CD4-positive, alpha-beta T cell treated with Interleukin-10 for 1 hour (primary cell): ENCODE measurements around the gene DDAH1.

ENCODE experiments used
- DNase-seq: peaks from one replicate; pipeline ENCODE4 v3.0.0-alpha.2; 2020

DDAH1 gene

GRCh38 chr1:85467929-85468540 lies 3.1 kb upstream of the DDAH1 start:
- DNase-seq: no peak

DNA sequence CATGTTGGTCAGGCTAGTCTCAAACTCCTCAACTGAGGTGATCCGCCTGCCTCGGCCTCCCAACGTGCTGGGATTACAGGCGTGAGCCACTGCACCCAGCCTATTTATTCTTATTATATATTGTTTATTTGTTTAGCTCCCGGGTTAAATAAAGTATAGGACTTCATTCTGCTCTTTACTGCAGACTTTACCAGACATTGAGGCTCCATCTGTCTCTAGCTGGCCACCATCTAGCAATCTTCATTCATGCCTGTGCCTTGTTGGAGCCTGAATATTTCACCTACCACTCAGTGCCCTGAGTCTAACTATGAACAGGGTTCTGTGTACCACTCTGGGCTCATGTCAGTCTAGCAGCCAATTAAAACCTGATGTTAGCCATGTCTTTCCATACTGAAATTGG lies 2.1 kb upstream of the DDAH1 start:
- DNase-seq: no peak

DNA sequence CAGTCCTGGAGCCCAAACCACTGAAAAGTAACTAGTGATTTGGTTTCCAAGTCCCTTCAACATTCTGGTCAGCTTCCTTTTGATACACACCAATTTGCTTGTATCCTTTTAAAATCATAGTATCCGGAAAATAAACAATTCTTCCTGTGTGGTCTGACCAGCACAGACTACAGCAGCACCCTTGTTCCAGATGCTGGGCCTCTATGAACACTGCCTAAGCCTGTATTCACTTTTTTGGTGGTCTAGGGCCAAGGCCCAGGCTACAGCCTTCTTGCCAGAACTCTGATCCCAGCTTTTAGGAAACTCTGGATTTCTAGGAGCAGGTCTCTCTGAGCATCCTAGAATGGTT lies 801 bp upstream of the DDAH1 start:
- DNase-seq: no peak

DNA sequence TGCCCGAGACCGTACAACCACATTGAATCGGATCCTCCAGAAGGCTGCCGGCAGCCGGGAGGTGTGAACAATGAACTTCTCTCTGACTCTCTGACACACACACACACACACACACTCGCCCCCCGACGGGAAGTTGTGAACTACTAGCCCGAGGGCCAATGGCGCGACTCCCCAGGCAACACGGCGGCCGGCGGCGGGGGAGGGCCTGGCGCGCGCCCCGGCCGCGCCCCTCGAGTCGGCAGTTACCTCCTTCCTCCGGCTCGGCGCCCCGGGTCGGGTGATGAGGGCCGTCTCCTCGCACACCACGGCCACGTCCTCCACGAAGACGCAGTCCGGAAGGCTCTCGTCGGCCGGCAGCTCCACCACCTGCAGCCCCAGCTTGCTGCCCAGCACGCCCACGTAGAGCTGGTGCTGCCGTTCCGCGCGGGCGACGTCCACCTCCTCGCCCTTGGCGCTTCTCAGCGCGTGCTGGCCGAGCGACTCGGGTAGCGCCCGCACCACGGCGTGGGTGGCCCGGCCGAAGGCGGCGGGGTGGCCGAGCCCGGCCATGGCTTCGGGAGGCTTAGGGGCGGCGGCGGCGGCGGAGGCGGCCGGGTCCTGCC lies 361 bp downstream of the DDAH1 start:
- DNase-seq: no peak

DNA sequence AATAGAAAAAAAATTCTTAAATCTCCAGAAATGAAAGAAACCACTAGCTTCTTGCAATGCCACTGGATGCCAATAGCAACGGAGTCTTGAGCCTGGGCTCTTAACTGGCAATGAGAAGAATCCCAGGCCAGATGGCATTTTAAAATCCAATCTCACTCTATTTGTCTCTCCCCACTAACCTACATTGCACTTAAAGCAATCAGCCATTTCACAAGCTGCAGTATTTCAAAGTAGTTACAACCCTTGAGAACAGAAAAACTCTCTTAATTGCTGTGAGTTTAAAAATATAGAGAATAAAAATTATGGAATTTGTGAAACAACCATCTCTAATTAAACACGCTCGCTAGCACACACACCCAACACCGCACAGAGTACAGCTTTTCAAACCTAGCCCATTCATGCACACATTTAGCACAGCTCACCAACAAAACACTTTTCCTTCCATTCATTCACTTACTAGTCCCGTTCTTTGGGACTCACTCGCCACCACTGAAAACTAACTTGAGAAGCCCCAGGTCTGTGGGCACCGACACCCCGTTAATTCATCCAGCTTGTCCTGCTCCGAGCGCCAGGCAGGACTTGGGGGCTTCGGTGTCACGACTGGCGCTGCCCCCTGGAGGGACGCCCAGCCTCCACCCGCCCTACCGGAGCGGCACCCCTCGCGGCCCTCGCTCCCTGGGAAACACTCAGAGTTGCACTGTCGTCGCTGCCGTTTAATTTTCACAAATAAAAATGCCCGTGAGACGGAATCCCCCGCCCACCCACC lies 1.0 kb downstream of the DDAH1 start:
- no peak for DNase-seq

GRCh38 chr1:85462931-85463649 lies 1.9 kb downstream of the DDAH1 start:
- no peak for DNase-seq

GRCh38 chr1:85461216-85461918 lies 3.6 kb downstream of the DDAH1 start:
- no peak for DNase-seq

- DNase-seq: no peak
Observed at GRCh38 chr1:85460555-85461088, 4.3 kb downstream of the DDAH1 start.

GRCh38 chr1:85459290-85459689 lies 5.7 kb downstream of the DDAH1 start:
- DNase-seq: no peak

DNA sequence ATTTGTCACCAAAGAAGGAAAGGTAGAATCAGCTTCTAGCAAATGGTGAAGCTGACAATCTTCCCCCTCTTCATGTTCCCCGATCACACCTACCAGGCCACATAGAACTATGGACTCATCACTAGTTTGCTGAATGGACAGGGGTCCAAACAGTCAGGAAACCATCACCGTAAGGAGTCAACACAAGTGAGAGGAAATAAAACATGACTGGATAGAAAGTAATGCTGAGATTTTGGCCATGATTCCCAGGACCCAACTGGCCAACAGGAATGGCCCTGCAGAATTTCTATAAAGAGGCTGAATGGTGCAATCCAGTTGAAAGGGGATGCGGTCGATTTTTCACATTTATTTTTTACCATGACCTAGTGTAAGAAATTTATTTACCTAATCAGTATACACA lies 10.7 kb downstream of the DDAH1 start:
- no peak for DNase-seq

DNA sequence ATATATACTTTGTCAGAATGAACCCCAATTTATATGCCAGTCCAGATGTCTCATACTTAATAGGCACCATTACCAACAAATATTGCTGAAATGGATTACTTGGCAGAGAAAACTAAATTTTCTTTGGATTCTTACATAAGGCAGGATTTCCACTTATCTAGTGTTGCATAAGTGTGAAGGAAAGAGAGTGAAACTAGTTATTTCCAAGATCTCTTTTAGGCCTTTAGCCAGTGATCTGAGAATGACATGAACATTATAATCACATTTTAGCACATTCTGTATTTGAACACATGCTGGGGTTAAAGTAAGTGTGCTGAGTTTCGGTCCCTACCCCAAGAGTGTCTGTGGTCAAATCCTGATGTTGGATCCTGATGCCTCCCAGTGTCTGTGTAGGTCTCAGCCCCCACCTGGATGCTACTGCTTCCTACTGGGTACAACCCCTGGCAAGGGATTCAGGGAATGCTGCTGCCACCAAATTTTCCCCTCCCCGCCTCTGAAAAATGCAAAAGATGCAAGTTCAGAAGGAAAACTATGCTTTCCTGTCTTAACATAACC lies 11.2 kb downstream of the DDAH1 start:
- no peak for DNase-seq

DNA sequence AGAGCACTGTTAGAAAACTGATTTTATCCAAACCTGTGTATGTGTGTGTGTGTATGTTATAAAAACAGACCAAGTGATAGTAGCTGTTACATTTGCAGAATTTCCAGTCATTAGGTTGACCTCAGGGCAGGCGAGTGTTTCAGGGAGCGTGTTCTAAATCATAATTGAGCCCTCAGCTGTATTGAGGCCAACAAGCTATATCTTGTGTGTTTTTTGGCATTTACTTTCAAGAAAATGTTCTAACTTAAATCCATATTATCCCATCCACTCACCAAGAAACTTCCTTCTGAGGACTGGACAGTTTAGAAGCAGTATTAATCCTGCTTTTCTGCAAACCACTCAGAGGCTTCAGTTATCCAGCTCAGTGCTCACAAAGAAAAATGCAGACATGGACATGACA lies 12.0 kb downstream of the DDAH1 start:
- DNase-seq: no peak

DNA sequence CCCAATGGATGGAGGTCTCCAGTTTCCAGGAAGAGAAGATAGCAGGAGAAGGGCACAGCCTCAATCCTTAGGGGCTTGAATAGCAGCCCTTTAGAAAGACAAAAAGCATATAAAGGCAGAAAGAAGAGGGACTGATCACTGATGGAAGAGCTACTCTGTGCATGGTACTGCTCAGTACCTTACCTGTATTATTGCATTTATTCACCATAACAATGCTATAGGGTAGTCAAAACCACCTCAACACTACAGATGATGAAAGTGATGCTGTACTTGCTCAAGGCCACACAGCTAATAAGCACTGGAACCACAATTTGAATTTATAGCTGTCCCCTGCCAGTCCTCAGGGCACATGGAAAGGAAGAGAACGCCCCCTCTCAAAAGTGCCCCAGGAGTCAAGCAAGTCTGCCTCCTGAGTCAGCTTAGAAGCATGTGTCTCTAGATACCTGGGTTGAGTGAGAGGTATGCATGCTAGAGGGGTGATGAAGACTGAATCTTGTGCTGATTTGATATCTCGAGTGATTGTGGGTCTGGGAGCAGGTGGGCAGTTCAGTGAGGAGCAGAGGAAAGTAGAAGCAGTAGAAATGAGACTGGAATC lies 13.6 kb downstream of the DDAH1 start:
- no peak for DNase-seq

DNA sequence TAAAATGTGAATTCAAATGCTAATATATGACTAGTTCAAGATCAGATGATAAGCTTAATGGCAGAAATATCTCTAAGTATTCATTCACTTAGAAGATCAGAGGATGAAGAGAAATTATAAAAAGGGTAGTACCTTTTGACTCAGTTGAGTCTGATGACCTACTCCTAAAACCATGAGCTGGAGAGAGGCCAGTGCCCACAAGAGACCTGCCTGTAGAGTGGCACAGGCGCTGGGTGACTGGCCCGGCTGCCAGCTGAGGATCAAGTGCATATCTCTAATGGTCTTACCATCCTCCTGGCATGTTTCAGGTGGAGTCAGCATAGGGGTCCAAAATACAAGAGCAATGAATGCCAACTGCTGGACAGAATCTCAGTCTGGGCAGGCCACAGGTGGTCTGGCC lies 14.1 kb downstream of the DDAH1 start:
- no peak for DNase-seq

GRCh38 chr1:85449356-85449755 lies 15.6 kb downstream of the DDAH1 start:
- DNase-seq: no peak

DNA sequence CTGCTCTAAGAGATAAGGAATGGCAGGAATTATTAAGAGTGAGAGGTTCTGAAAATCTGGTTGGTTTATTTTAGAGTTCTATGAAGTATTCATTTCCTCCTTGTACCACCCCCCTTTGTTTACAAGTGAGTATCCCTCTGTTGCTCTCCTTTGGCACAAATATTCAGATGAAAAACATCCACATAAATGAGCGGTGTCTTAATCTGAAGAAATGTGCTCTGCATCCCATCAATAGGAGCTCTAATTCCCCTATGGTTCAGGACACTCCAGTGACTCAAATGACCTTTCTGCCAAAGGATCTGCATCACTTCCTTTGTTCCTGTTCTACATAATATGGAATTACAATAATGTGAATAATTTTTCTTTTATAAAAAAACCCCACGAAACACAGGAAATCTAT lies 16.6 kb downstream of the DDAH1 start:
- no peak for DNase-seq

- DNase-seq: no peak
Observed at GRCh38 chr1:85447006-85447943, 17.7 kb downstream of the DDAH1 start.

GRCh38 chr1:85445906-85446305 lies 19.1 kb downstream of the DDAH1 start:
- DNase-seq: no peak

DNA sequence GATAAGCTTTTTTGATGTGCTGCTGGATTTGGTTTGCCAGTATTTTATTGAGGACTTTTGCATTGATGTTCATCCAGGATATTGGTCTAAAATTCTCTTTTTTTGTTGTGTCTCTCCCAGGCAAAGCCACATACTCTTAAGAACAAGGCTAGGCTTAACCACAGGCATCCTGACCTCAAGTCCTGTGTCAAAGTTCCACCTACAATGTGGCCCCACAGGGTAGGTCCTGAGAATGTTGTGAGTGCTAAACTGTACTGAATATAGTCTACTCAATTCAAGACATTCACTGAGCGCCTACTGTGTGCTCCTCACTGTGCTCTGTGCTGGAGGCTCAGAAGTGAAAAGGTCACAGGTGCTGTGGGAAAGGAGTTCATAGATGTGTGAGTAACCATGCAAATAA lies 20.6 kb downstream of the DDAH1 start:
- no peak for DNase-seq

DNA sequence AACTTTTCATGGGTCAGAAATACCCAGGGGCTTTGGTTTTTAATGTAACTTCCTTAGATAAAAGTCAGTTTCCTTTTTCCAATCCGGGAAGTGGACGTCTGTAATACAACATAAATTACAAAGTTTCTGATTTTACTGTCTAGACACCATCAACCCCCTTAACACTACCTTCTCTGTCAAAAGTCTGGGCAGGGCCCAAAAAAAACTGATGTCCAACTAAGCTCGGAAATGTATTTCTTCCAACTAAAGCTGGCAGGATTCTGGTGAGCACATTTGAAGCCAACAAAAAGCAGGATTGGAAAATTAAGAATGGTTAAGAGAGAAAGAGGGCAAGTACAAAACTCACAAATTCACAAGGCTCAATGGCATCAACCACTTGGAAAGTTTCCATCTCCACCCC lies 24.3 kb downstream of the DDAH1 start:
- no peak for DNase-seq

GRCh38 chr1:85438353-85438752 lies 26.6 kb downstream of the DDAH1 start:
- no peak for DNase-seq
